Vagina (tissue), 2 donors: ENCODE results near the gene PTPRN2. TPM values are rescaled to one million over a fixed set of nuclear protein-coding genes. Genes with fewer than 3 reads are reported as not detected.

Experiments
- DNase-seq, 2 donors: peaks; one replicate each; pipeline ENCODE4 v3.0.0-alpha.2; 2017; ENCODE audit errors: extremely low spot score in 2 of 2
- H3K27ac ChIP-seq: fragments of 200-600 bp; sonication (generic); one replicate; pipeline ENCODE4 v1.5.1; 2019
- H3K27me3 ChIP-seq: fragments of 200-600 bp; sonication (generic); one replicate; pipeline ENCODE4 v1.5.1; 2019
- H3K36me3 ChIP-seq, 2 donors: fragments of 200-600 bp; sonication (generic); one replicate each; pipeline ENCODE4 v1.5.1; 2017 to 2019
- H3K4me1 ChIP-seq: fragments of 200-600 bp; sonication (generic); one replicate; pipeline ENCODE4 v1.5.1; 2019
- H3K4me3 ChIP-seq, 2 donors: fragments of 200-600 bp; sonication (generic); 1 replicate in 1 of 2; 2 replicates in 1 of 2; pipeline ENCODE4 v1.5.1; 2016 to 2019
- H3K9me3 ChIP-seq: fragments of 200-600 bp; sonication (generic); one replicate; pipeline ENCODE4 v1.5.1; 2019
- POLR2A ChIP-seq, 2 donors: fragments of 450-650 bp; IDR thresholded peaks; one replicate each; pipeline ENCODE4 v1.6.1; 2017; ENCODE audit warnings: antibody characterized with exemption in 2 of 2, mild to moderate bottlenecking in 2 of 2, moderate library complexity in 2 of 2
- POLR2AphosphoS5 ChIP-seq, 2 donors: sonication (generic); formaldehyde crosslinking; IDR thresholded peaks; one replicate each; pipeline ENCODE4 v1.9.0; 2017; ENCODE audit warnings: antibody characterized with exemption in 2 of 2, mild to moderate bottlenecking in 2 of 2, low read depth in 1 of 2; ENCODE audit not compliant: insufficient read depth in 1 of 2
- intact Hi-C: fragments of 100-400 bp; cut with DNase I; formaldehyde crosslinking; loops from one replicate; pipeline ENCODE4 v1.15.1; 2023
- total RNA-seq: library from RNA; depleted of rRNA; stranded (reverse); fragments of >200 nt; gene quantifications from one replicate; pipeline ENCODE4 v1.2.3, GENCODE V29; 2016
- TF ChIP-seq, protein P1 (sequence below), 3 experiments: fragments of 450-650 bp in 2 of 3; fragments of 200-600 bp in 1 of 3; sonication (generic) in 1 of 3; IDR thresholded peaks; one replicate each; pipeline ENCODE4 v1.5.1; 2017 to 2019; ENCODE audit warnings: antibody characterized with exemption in 3 of 3, mild to moderate bottlenecking in 2 of 3, moderate library complexity in 2 of 3

PTPRN2 gene
- total RNA-seq, 1 donor from 2014 or later = 7.4 TPM

DNA sequence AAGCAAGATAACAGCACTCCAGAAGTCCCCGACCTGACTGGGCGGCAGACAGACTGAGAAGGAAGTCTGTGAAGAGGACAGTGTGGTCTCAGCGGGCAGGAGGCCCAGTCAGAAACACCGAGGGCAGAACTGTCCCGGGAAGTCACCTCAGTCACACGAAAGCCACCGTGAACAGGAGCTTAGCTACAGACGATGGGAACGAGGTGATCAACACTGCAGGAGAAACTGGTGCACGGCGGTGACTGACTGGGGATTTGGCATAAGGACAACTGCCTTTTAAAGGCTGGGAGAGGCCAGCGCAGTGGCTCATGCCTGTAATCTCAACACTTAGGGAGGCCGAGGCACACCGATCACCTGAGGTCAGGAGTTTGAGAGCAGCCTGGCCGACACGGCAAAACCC, 217.8 kb downstream of the PTPRN2 start:
- Histone ChIP-seq H3K4me1 (no peaks in the 10 kb centered on the region), H3K36me3 (no peaks in the 10 kb centered on the region), H3K4me3 (no peak overlapping the region), H3K9me3 (no peaks in the 10 kb centered on the region), H3K27me3 (no peaks in the 10 kb centered on the region), H3K27ac (no peak overlapping the region)
- intact Hi-C loops = loop anchor here (10.0 kb wide), 1 partner anchor 1345 kb away; no protein-coding TSS in a partner anchor
- TF ChIP-seq, protein P1, sequence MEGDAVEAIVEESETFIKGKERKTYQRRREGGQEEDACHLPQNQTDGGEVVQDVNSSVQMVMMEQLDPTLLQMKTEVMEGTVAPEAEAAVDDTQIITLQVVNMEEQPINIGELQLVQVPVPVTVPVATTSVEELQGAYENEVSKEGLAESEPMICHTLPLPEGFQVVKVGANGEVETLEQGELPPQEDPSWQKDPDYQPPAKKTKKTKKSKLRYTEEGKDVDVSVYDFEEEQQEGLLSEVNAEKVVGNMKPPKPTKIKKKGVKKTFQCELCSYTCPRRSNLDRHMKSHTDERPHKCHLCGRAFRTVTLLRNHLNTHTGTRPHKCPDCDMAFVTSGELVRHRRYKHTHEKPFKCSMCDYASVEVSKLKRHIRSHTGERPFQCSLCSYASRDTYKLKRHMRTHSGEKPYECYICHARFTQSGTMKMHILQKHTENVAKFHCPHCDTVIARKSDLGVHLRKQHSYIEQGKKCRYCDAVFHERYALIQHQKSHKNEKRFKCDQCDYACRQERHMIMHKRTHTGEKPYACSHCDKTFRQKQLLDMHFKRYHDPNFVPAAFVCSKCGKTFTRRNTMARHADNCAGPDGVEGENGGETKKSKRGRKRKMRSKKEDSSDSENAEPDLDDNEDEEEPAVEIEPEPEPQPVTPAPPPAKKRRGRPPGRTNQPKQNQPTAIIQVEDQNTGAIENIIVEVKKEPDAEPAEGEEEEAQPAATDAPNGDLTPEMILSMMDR (IDR thresholded peaks at IDR 0.05) = no peak
- TF ChIP-seq POLR2AphosphoS5 (IDR thresholded peaks at IDR 0.05; ENCODE audit: insufficient read depth in 1 of 2, low read depth in 1 of 2) = no peak
- TF ChIP-seq POLR2A (IDR thresholded peaks at IDR 0.05) = no peak
- no peak for DNase-seq

- no peaks in the 10 kb centered on the region for H3K4me1 ChIP-seq
- no peak for TF ChIP-seq POLR2AphosphoS5 (IDR thresholded peaks at IDR 0.05; ENCODE audit: insufficient read depth in 1 of 2, low read depth in 1 of 2)
- H3K27ac ChIP-seq = no peak overlapping the region
- H3K36me3 ChIP-seq = no peaks in the 10 kb centered on the region
- DNase-seq = no peak
- no peaks in the 10 kb centered on the region for H3K27me3 ChIP-seq
- H3K4me3 ChIP-seq = no peak overlapping the region
- intact Hi-C loops = loop anchor here (10.0 kb wide), 1 partner anchor 1344 kb away; no protein-coding TSS in a partner anchor
- H3K9me3 ChIP-seq = no peaks in the 10 kb centered on the region
These were observed 218.3 kb downstream of the PTPRN2 start for GRCh38 chr7:158369290-158369689.

- H3K9me3 ChIP-seq = no peaks in the 10 kb centered on the region
- no peaks in the 10 kb centered on the region for H3K4me1 ChIP-seq
- no peaks in the 10 kb centered on the region for H3K36me3 ChIP-seq
- intact Hi-C loops = loop anchor here (10.0 kb wide), 1 partner anchor 1344 kb away; no protein-coding TSS in a partner anchor
- no peak for DNase-seq
- no peaks in the 10 kb centered on the region for H3K27me3 ChIP-seq
- no peak overlapping the region for H3K4me3 ChIP-seq
- H3K27ac ChIP-seq = no peak overlapping the region
- TF ChIP-seq, protein P1 (IDR thresholded peaks at IDR 0.05) = no peak
- TF ChIP-seq POLR2A (IDR thresholded peaks at IDR 0.05) = no peak
- no peak for TF ChIP-seq POLR2AphosphoS5 (IDR thresholded peaks at IDR 0.05; ENCODE audit: insufficient read depth in 1 of 2, low read depth in 1 of 2)
These were observed 219.2 kb downstream of the PTPRN2 start for GRCh38 chr7:158368449-158368848.

DNA sequence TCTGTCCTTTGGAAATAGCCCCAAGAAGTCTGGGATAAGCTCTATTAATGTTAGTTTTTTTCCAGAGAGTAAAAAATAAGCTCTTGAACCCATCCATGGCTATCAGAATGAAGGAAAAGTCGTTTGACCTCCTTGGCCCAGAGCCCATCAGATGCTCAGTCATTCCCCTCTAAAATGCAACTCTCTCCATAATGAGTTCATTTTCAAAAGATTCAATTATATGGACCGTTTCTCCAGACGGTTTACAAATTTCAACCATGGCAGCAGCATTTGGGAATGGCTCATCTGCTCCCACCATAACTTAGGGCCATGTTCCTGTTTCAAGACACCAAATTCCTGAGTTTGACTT, 220.0 kb downstream of the PTPRN2 start:
- H3K36me3 ChIP-seq = no peaks in the 10 kb centered on the region
- TF ChIP-seq POLR2A (IDR thresholded peaks at IDR 0.05) = no peak
- no peak for TF ChIP-seq POLR2AphosphoS5 (IDR thresholded peaks at IDR 0.05; ENCODE audit: insufficient read depth in 1 of 2, low read depth in 1 of 2)
- TF ChIP-seq, protein P1 (IDR thresholded peaks at IDR 0.05) = no peak
- no peaks in the 10 kb centered on the region for H3K4me1 ChIP-seq
- intact Hi-C loops = loop anchor here (10.0 kb wide), 1 partner anchor 1343 kb away; no protein-coding TSS in a partner anchor
- H3K4me3 ChIP-seq = no peak overlapping the region
- no peak overlapping the region for H3K27ac ChIP-seq
- no peaks in the 10 kb centered on the region for H3K27me3 ChIP-seq
- H3K9me3 ChIP-seq = no peaks in the 10 kb centered on the region
- DNase-seq = no peak

GRCh38 chr7:158366916-158367633, 220.5 kb downstream of the PTPRN2 start:
- DNase-seq = no peak
- H3K27me3 ChIP-seq = no peaks in the 10 kb centered on the region
- TF ChIP-seq POLR2AphosphoS5 (IDR thresholded peaks at IDR 0.05; ENCODE audit: insufficient read depth in 1 of 2, low read depth in 1 of 2) (no peak), POLR2A (IDR thresholded peaks at IDR 0.05) (no peak)
- TF ChIP-seq, protein P1 (IDR thresholded peaks at IDR 0.05) = no peak

More at GRCh38 chr7:158366916-158367633, 220.5 kb downstream of the PTPRN2 start:
- Histone ChIP-seq H3K4me1 (no peaks in the 10 kb centered on the region), H3K27ac (no peak overlapping the region), H3K9me3 (no peaks in the 10 kb centered on the region), H3K36me3 (no peaks in the 10 kb centered on the region), H3K4me3 (no peak overlapping the region)
- intact Hi-C loops = loop anchor here (10.0 kb wide), 1 partner anchor 1342 kb away; no protein-coding TSS in a partner anchor
